Fibroblast of pulmonary artery (primary cell): Measurements from ENCODE around the gene CHDH.

ENCODE experiments used
- DNase-seq: peaks from one replicate; pipeline ENCODE4 v3.0.0-alpha.2; 2010; ENCODE audit warnings: low read depth
- H3K4me3 ChIP-seq: replicated peaks from 2 replicates; pipeline ENCODE4 v1.5.1; 2011; ENCODE audit warnings: low read depth, mild to moderate bottlenecking, control low read depth, low read length, moderate library complexity
- TF ChIP-seq, protein P1 (sequence below): IDR thresholded peaks from 2 replicates; pipeline ENCODE4 v1.5.1; 2011; ENCODE audit warnings: mild to moderate bottlenecking, control low read depth, low read length, inconsistent platforms; ENCODE audit errors: missing control alignments

The CHDH gene

GRCh38 chr3:53823956-53824657 is 22.1 kb downstream of the CHDH start:
- DNase-seq: no peak
- TF ChIP-seq, protein P1, sequence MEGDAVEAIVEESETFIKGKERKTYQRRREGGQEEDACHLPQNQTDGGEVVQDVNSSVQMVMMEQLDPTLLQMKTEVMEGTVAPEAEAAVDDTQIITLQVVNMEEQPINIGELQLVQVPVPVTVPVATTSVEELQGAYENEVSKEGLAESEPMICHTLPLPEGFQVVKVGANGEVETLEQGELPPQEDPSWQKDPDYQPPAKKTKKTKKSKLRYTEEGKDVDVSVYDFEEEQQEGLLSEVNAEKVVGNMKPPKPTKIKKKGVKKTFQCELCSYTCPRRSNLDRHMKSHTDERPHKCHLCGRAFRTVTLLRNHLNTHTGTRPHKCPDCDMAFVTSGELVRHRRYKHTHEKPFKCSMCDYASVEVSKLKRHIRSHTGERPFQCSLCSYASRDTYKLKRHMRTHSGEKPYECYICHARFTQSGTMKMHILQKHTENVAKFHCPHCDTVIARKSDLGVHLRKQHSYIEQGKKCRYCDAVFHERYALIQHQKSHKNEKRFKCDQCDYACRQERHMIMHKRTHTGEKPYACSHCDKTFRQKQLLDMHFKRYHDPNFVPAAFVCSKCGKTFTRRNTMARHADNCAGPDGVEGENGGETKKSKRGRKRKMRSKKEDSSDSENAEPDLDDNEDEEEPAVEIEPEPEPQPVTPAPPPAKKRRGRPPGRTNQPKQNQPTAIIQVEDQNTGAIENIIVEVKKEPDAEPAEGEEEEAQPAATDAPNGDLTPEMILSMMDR: no peak
- no peak overlapping the region for H3K4me3 ChIP-seq

GRCh38 chr3:53823026-53823955 is 22.9 kb downstream of the CHDH start:
- no peak overlapping the region for H3K4me3 ChIP-seq
- no peak for DNase-seq
- TF ChIP-seq, protein P1: no peak

DNA sequence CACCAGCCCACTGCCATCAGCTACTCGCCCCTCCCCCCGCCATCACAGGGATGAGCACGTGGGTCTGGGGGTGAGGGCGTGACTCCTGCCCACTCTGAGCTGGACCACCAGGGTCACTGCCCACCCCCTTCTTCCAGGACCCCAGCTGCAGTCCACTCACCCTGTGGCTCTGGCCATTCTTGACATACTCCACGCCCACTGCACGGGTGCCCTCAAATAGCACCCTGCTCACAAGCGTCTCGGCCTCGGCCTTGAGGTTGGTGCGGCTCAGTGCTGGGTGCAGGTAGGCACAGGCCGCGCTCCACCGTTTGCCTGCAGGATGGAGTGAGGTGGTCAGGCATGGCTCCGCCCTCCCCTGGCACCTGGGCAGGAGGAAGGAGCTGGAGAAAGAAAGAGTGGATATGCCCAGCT is 23.9 kb downstream of the CHDH start:
- no peak overlapping the region for H3K4me3 ChIP-seq
- TF ChIP-seq, protein P1: no peak
- DNase-seq: no peak

DNA sequence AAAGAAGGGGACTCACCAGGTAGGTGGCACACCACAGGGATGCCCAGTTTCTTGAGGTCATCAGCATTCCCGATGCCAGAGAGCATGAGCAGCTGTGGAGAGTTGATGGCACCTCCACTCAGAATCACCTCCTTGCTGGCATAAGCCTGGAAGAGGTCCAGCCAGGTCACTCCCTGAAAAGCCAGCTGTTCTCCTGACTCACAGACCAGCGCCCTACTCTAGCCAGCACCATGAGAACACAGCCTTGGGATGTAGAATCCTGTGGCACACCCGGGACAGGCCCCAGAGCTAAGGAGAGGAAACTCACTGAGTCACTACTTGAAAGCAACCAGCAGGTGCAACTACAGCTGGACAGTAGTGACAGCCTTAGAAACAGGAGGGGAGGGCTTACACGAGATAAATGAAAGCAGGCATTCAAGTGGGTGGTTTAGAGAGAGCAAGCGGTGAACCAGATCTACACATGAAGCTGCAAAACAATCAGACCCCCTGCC is 24.5 kb downstream of the CHDH start:
- no peak for DNase-seq
- TF ChIP-seq, protein P1: no peak
- no peak overlapping the region for H3K4me3 ChIP-seq

DNA sequence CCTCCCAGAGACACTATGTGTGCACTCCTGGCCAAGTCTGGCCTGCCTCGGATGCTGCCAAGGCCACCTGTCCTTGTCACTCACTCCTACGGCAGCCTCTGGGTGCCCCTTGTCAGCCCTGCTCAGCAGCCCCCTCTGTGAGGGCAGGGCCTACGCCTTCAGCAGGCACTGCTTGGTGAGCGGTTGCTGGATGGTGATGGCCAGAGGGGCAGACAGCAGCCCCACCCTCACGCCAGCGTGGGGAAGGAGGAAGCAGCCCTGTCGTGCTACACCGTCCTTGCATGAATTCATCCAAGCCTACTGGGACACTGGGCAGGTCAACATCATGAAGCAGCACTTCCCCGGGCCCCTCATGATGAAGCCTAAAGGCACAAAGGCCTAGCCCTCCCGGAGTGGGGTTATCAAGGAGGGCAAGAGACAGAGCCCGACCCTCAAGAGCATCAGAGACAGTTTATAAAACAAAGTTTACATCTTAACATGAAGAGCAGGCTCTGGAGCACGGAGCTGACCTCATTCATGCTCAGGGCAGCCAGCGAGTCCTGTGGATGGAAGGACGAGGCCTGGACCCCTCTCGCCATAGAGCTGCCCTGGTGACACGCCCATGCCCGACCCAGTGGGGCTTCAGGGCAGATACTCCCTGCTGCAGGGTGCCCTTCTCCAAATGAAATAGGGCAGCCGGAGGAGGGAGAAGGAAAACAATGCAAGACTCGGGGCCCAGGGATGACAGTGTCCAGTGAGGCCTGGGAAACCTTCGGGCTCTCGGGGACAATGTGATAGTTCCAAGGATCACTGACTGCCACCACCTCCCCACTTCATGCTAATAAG is 25.3 kb downstream of the CHDH start:
- no peak overlapping the region for H3K4me3 ChIP-seq
- TF ChIP-seq, protein P1: no peak
- no peak for DNase-seq

GRCh38 chr3:53820084-53820483 is 26.1 kb downstream of the CHDH start:
- no peak for DNase-seq
- no peak overlapping the region for H3K4me3 ChIP-seq
- TF ChIP-seq, protein P1: no peak
